Spleen (tissue), 7 donors: ENCODE data around the gene DOCK4.

Source experiments
- POLR2AphosphoS5 ChIP-seq, 3 donors: sonication (generic); formaldehyde crosslinking; IDR thresholded peaks; one replicate each; pipeline ENCODE4 v1.5.1; 2017; ENCODE audit warnings: antibody characterized with exemption in 3 of 3
- TF ChIP-seq, protein P1 (sequence below), 11 experiments: fragments of 200-600 bp in 7 of 11; fragments of 450-650 bp in 4 of 11; sonication (generic) in 4 of 11; IDR thresholded peaks in 8 of 11; conservative IDR thresholded peaks in 3 of 11; 1 replicate in 7 of 11; 2 replicates in 4 of 11; pipeline versions ENCODE4 v1.4.0 to v1.8.0; 2016 to 2021; ENCODE audit warnings: antibody characterized with exemption in 11 of 11, inconsistent platforms in 4 of 11, mild to moderate bottlenecking in 1 of 11
- donor health status: DM: no; HTN: no; CAD: no; lungs with moderate emphysema.
- donor health status: DM: no; HTN: no; CAD: no.
- donor health status: DM: no; HTN: no; CAD: no.

DNA sequence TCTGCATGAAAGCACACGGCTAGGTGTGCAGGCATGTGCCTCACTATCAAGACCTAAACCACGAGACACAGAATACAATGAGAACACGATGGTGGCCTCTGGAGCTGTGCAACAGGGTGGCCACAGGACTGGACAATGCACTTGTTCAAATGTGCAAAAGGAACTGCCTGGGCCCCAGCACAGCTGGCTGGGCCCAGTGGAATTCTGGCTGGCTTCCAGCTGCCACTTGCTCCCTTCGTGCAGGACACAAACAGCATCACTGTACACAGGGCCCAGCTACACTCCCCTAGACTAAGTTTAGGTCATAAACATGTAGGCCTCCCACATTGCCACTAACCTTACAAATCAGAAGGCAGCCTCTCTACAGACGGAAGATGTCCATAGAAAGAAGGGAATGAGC is 23.4 kb downstream of the DOCK4 start:
- no peak for TF ChIP-seq POLR2AphosphoS5 (IDR thresholded peaks at IDR 0.05)
- TF ChIP-seq, protein P1, sequence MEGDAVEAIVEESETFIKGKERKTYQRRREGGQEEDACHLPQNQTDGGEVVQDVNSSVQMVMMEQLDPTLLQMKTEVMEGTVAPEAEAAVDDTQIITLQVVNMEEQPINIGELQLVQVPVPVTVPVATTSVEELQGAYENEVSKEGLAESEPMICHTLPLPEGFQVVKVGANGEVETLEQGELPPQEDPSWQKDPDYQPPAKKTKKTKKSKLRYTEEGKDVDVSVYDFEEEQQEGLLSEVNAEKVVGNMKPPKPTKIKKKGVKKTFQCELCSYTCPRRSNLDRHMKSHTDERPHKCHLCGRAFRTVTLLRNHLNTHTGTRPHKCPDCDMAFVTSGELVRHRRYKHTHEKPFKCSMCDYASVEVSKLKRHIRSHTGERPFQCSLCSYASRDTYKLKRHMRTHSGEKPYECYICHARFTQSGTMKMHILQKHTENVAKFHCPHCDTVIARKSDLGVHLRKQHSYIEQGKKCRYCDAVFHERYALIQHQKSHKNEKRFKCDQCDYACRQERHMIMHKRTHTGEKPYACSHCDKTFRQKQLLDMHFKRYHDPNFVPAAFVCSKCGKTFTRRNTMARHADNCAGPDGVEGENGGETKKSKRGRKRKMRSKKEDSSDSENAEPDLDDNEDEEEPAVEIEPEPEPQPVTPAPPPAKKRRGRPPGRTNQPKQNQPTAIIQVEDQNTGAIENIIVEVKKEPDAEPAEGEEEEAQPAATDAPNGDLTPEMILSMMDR (IDR thresholded peaks at IDR 0.05 in 8 of 11, conservative IDR thresholded peaks at IDR 0.05 in 3 of 11): no peak
